ENCODE measurements around the gene AKR1C1.

GRCh38 chr10:4941540-4942330 lies 21.5 kb upstream of the AKR1C1 start:
- TF ChIP-seq CTCF (IDR thresholded peaks at IDR 0.05) (no peak), POLR2A (IDR thresholded peaks at IDR 0.05) (no peak)
